ENCODE data around the gene ARSJ. TPM values are rescaled to one million over a fixed set of nuclear protein-coding genes. Genes with fewer than 3 reads are reported as not detected.

ARSJ gene
- polyA plus RNA-seq, 3 donors, result not detected

DNA sequence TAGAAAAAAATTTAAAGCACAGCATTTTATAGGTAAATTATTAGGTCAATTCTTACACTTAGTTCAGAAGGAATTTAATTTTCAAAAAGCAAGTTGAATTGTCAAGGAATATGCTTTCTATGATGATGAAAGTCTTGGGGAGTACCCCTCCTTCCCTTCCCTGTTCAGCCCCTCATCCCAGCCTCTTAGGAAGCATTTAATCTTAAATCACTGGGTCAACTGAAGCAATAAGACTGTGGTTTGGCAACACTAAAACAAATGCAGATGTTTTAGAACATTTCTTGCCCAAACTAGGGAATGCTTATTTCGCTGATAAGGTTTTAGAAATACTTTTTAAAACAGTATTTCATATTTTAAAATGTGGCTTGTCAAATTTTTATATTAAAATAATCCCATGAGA, 19.1 kb upstream of the ARSJ start:
- DNase-seq, result no peak
- no peaks in the 10 kb centered on the region for H3K79me2 ChIP-seq (ENCODE audit: insufficient read depth, low read length)
- Mint-ChIP-seq H3K4me1 (no peaks in the 10 kb centered on the region), H3K4me3 (no peak overlapping the region), H3K27ac (no peak overlapping the region), H3K9me3 (peaks cover 0 to 6% (median under 1%) of the 10 kb centered on the region in 7 donors), H3K27me3 (ENCODE audit: low read depth in 3 of 3) (no peaks in the 10 kb centered on the region), H3K36me3 (no peaks in the 10 kb centered on the region)
- H3K4me1 ChIP-seq (ENCODE audit: control insufficient read depth in 1 of 2, insufficient read depth in 2 of 2, low read length in 2 of 2), result no peaks in the 10 kb centered on the region
- H3K27me3 ChIP-seq (ENCODE audit: control insufficient read depth in 2 of 2, insufficient read depth in 2 of 2, low read length in 2 of 2), result no peaks in the 10 kb centered on the region
- H3K9ac ChIP-seq (ENCODE audit: insufficient read depth, low read length, poor library complexity, severe bottlenecking), result no peak overlapping the region
- H3K9me3 ChIP-seq (replicated peaks in 1 of 2; ENCODE audit: control insufficient read depth in 1 of 2, insufficient read depth in 1 of 2, low read length in 2 of 2), result no peaks in the 10 kb centered on the region
- no peaks in the 10 kb centered on the region for H3K36me3 ChIP-seq (replicated peaks in 1 of 2; ENCODE audit: control insufficient read depth in 1 of 2, insufficient read depth in 2 of 2, low read length in 2 of 2)
- H4K20me1 ChIP-seq (ENCODE audit: insufficient read depth, low read length), result no peaks in the 10 kb centered on the region
- H3K4me2 ChIP-seq (replicated peaks; ENCODE audit: extremely low read depth, low read length, poor library complexity, severe bottlenecking), result no peak overlapping the region
- H3K27ac ChIP-seq (ENCODE audit: low read depth in 1 of 2, low read length in 2 of 2), result no peak overlapping the region
- H3K4me3 ChIP-seq (replicated peaks in 1 of 3; ENCODE audit: low read depth in 2 of 3, low read length in 3 of 3), result no peak overlapping the region
- no peak for TF ChIP-seq CTCF (IDR thresholded peaks at IDR 0.05)
- H2AFZ ChIP-seq (ENCODE audit: insufficient read depth, low read depth, low read length, poor library complexity, severe bottlenecking), result no peak overlapping the region
- no CpG with 5 or more reads among the region's 1 CpG for WGBS (ENCODE audit: insufficient coverage)
- intact Hi-C loops (cut with micrococcal nuclease), result no loop called here

GRCh38 chr4:113998079-113998478, 18.6 kb upstream of the ARSJ start:
- no peaks in the 10 kb centered on the region for H3K27me3 ChIP-seq (ENCODE audit: control insufficient read depth in 2 of 2, insufficient read depth in 2 of 2, low read length in 2 of 2)
- no peak overlapping the region for H3K4me2 ChIP-seq (replicated peaks; ENCODE audit: extremely low read depth, low read length, poor library complexity, severe bottlenecking)
- no peak overlapping the region for H3K9ac ChIP-seq (ENCODE audit: insufficient read depth, low read length, poor library complexity, severe bottlenecking)
- H3K27ac ChIP-seq (ENCODE audit: low read depth in 1 of 2, low read length in 2 of 2), result no peak overlapping the region
- H3K4me3 ChIP-seq (replicated peaks in 1 of 3; ENCODE audit: low read depth in 2 of 3, low read length in 3 of 3), result no peak overlapping the region
- Mint-ChIP-seq H3K27ac (no peak overlapping the region), H3K4me3 (no peak overlapping the region), H3K9me3 (peaks cover 0 to 5% (median 2%) of the 10 kb centered on the region in 7 donors), H3K4me1 (no peaks in the 10 kb centered on the region), H3K27me3 (ENCODE audit: low read depth in 3 of 3) (no peaks in the 10 kb centered on the region), H3K36me3 (no peaks in the 10 kb centered on the region)
- intact Hi-C loops (cut with micrococcal nuclease), result no loop called here
- TF ChIP-seq CTCF (IDR thresholded peaks at IDR 0.05), result no peak
- no peaks in the 10 kb centered on the region for H4K20me1 ChIP-seq (ENCODE audit: insufficient read depth, low read length)
- no peak for DNase-seq
- H3K36me3 ChIP-seq (replicated peaks in 1 of 2; ENCODE audit: control insufficient read depth in 1 of 2, insufficient read depth in 2 of 2, low read length in 2 of 2), result no peaks in the 10 kb centered on the region
- no CpG with 5 or more reads among the region's 5 CpGs for WGBS (ENCODE audit: insufficient coverage)
- no peaks in the 10 kb centered on the region for H3K4me1 ChIP-seq (ENCODE audit: control insufficient read depth in 1 of 2, insufficient read depth in 2 of 2, low read length in 2 of 2)
- no peaks in the 10 kb centered on the region for H3K79me2 ChIP-seq (ENCODE audit: insufficient read depth, low read length)
- no peaks in the 10 kb centered on the region for H3K9me3 ChIP-seq (replicated peaks in 1 of 2; ENCODE audit: control insufficient read depth in 1 of 2, insufficient read depth in 1 of 2, low read length in 2 of 2)
- no peak overlapping the region for H2AFZ ChIP-seq (ENCODE audit: insufficient read depth, low read depth, low read length, poor library complexity, severe bottlenecking)

Data from CD14-positive monocyte (primary cell).